ENCODE results near the gene CDIPT. TPM values are rescaled to one million over a fixed set of nuclear protein-coding genes. Genes with fewer than 3 reads are reported as not detected.

The CDIPT gene
- total RNA-seq, 4 donors from 2014 or later = 35.5 to 71.8 (median 55.7) TPM

- intact Hi-C loops (cut with DNase I; ENCODE audit: low total_unique reads) = loop anchor here (5.0 to 10.0 kb wide), 2 partner anchors 163 to 710 kb away; partner anchors contain the start of gene ZNF768
Observed at GRCh38 chr16:29814592-29814991, 48.4 kb downstream of the CDIPT start.

GRCh38 chr16:29813644-29814562 lies 49.1 kb downstream of the CDIPT start:
- Histone ChIP-seq H3K4me1 (peaks cover 49 to 58% of the 10 kb centered on the region in 2 donors), H3K27ac (peak overlapping the region in 3 of 4 donors; percentile 30 to 99 (median 96)), H3K36me3 (peaks cover 0 to 13% of the 10 kb centered on the region in 2 donors), H3K9me3 (no peaks in the 10 kb centered on the region), H3K4me3 (no peak overlapping the region), H3K27me3 (no peaks in the 10 kb centered on the region)
- TF ChIP-seq POLR2A (IDR thresholded peaks at IDR 0.05) (no peak), CTCF (IDR thresholded peaks at IDR 0.05 in 4 of 5, conservative IDR thresholded peaks at IDR 0.05 in 1 of 5) (no peak)
- intact Hi-C loops (cut with DNase I; ENCODE audit: low total_unique reads) = loop anchor here (5.0 to 10.0 kb wide), 2 partner anchors 163 to 711 kb away; partner anchors contain the start of gene ZNF768
- no peak for DNase-seq
- no peak for ATAC-seq
- in situ Hi-C loops (cut with MboI; ENCODE audit: low sequenced_read_pairs in 4 of 4) = no loop called here

More at GRCh38 chr16:29814592-29814991, 48.4 kb downstream of the CDIPT start:
- in situ Hi-C loops (cut with MboI; ENCODE audit: low sequenced_read_pairs in 4 of 4) = no loop called here
- H3K4me3 ChIP-seq = no peak overlapping the region
- ATAC-seq (no peak), DNase-seq (no peak)
- no peaks in the 10 kb centered on the region for H3K9me3 ChIP-seq
- H3K27ac ChIP-seq = peak overlapping the region; percentile 91 to 99 (median 95)
- no peaks in the 10 kb centered on the region for H3K27me3 ChIP-seq
- H3K4me1 ChIP-seq = peaks cover 44 to 54% of the 10 kb centered on the region in 2 donors
- no peak for TF ChIP-seq CTCF (IDR thresholded peaks at IDR 0.05 in 4 of 5, conservative IDR thresholded peaks at IDR 0.05 in 1 of 5)
- TF ChIP-seq POLR2A (IDR thresholded peaks at IDR 0.05) = no peak
- H3K36me3 ChIP-seq = peaks cover 0 to 13% of the 10 kb centered on the region in 2 donors

DNA sequence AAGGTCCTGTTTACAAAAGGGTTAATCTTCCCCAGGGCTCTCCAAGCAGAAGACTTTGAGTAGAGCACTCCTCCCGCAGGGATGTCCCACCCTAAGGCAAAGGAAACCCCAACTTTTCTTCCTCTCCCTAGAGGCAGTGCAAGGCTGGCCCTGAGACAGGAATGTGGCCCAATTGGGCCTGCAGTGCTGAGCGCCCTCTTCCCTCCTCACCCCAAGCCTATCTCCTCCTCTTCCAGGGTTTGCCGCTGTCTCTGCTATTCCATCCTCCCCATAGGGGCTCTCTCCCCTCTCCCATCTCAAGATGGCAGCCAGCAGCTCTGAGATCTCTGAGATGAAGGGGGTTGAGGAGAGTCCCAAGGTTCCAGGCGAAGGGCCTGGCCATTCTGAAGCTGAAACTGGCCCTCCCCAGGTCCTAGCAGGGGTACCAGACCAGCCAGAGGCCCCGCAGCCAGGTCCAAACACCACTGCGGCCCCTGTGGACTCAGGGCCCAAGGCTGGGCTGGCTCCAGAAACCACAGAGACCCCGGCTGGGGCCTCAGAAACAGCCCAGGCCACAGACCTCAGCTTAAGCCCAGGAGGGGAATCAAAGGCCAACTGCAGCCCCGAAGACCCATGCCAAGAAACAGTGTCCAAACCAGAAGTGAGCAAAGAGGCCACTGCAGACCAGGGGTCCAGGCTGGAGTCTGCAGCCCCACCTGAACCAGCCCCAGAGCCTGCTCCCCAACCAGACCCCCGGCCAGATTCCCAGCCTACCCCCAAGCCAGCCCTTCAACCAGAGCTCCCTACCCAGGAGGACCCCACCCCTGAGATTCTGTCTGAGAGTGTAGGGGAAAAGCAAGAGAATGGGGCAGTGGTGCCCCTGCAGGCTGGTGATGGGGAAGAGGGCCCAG lies 50.0 kb downstream of the CDIPT start:
- in situ Hi-C loops (cut with MboI; ENCODE audit: low sequenced_read_pairs in 4 of 4) (no loop called here), intact Hi-C loops (cut with DNase I; ENCODE audit: low total_unique reads) (loop anchor here (5.0 to 10.0 kb wide), 2 partner anchors 164 to 712 kb away; partner anchors contain the start of gene ZNF768)
- H3K27ac ChIP-seq = peak overlapping the region; percentile 30 to 99 (median 92)
- ATAC-seq (no peak), DNase-seq (no peak)
- H3K9me3 ChIP-seq = no peaks in the 10 kb centered on the region
- no peaks in the 10 kb centered on the region for H3K27me3 ChIP-seq
- peaks cover 0 to 11% of the 10 kb centered on the region in 2 donors for H3K36me3 ChIP-seq
- H3K4me3 ChIP-seq = peak overlapping the region in 3 of 4 donors; percentile 60 to 78 (median 63)
- no peak for TF ChIP-seq CTCF (IDR thresholded peaks at IDR 0.05 in 4 of 5, conservative IDR thresholded peaks at IDR 0.05 in 1 of 5)
- no peak for TF ChIP-seq POLR2A (IDR thresholded peaks at IDR 0.05)
- H3K4me1 ChIP-seq = peaks cover 56 to 64% of the 10 kb centered on the region in 2 donors

GRCh38 chr16:29811896-29812665 lies 50.9 kb downstream of the CDIPT start, which contains the start of gene PRRT2:
TSS of gene PRRT2 (plus strand) at chr16:29812193. CDS start at chr16:29813055, 862 bp downstream.
- no peak for ATAC-seq
- Histone ChIP-seq H3K4me3 (peak within 1 kb of the TSS; percentile 60 to 83 (median 70)), H3K27me3 (no peaks in the 10 kb centered on the region), H3K36me3 (peaks cover 0 to 11% of the 10 kb centered on the region in 2 donors), H3K27ac (peak within 1 kb of the TSS; percentile 89 to 99 (median 96)), H3K9me3 (no peaks in the 10 kb centered on the region), H3K4me1 (peaks cover 55 to 58% of the 10 kb centered on the region in 2 donors)
- TF ChIP-seq POLR2A (IDR thresholded peaks at IDR 0.05) = no peak
- no peak for TF ChIP-seq CTCF (IDR thresholded peaks at IDR 0.05 in 4 of 5, conservative IDR thresholded peaks at IDR 0.05 in 1 of 5)
- in situ Hi-C loops (cut with MboI; ENCODE audit: low sequenced_read_pairs in 4 of 4) = no loop called here
- DNase-seq = peak in 1 of 2 donors; percentile 39
- intact Hi-C loops (cut with DNase I; ENCODE audit: low total_unique reads) = loop anchor here (5.0 to 10.0 kb wide), 2 partner anchors 165 to 713 kb away; partner anchors contain the start of gene ZNF768

All from gastrocnemius medialis (tissue), 4 donors.